Measurements from ENCODE around the gene UBN2. TPM values are rescaled to one million over a fixed set of nuclear protein-coding genes. Genes with fewer than 3 reads are reported as not detected.
A peak's percentile ranks its signal among the peaks of the same experiment; 100 is the strongest.

UBN2 gene
- total and polyA plus RNA-seq, 4 donors: 2.5 to 30.6 (median 13.0) TPM

- Histone ChIP-seq H3K36me3 (ENCODE audit: control insufficient read depth in 1 of 2, insufficient read depth in 2 of 2, low read length in 1 of 2) (peaks cover 0 to 3% of the 10 kb centered on the region in 2 donors), H3K27me3 (ENCODE audit: control insufficient read depth in 1 of 2, insufficient read depth in 2 of 2, low read length in 1 of 2) (no peaks in the 10 kb centered on the region)
- no peak for DNase-seq
Measured at GRCh38 chr7:139245401-139245800, 14.4 kb downstream of the UBN2 start.

GRCh38 chr7:139246494-139246893 is 15.5 kb downstream of the UBN2 start:
- intact Hi-C loops (cut with DNase I): no loop called here
- H3K36me3 ChIP-seq (ENCODE audit: control insufficient read depth in 1 of 2, insufficient read depth in 2 of 2, low read length in 1 of 2): peaks cover under 1 to 3% of the 10 kb centered on the region in 2 donors
- DNase-seq: no peak
- H3K27ac ChIP-seq (ENCODE audit: low read depth in 1 of 2, low read length in 2 of 2): no peak overlapping the region
- no peak for ATAC-seq (ENCODE audit: low FRiP score)
- H3K27me3 ChIP-seq (ENCODE audit: control insufficient read depth in 1 of 2, insufficient read depth in 2 of 2, low read length in 1 of 2): no peaks in the 10 kb centered on the region
- H3K9me3 ChIP-seq (ENCODE audit: control insufficient read depth, low read length): no peaks in the 10 kb centered on the region
- H3K4me3 ChIP-seq (ENCODE audit: low read length in 2 of 2): no peak overlapping the region
- H3K4me1 ChIP-seq (ENCODE audit: control insufficient read depth in 1 of 2, insufficient read depth in 2 of 2, low read length in 2 of 2): peaks cover 0 to 3% of the 10 kb centered on the region in 2 donors
- WGBS, 2 donors: 94 to 96% methylated on average over 5 of the region's 5 CpGs

More at GRCh38 chr7:139245401-139245800, 14.4 kb downstream of the UBN2 start:
- WGBS, 2 donors: 95 to 98% methylated on average over 1 of the region's 1 CpG
- no peak for ATAC-seq (ENCODE audit: low FRiP score)
- intact Hi-C loops (cut with DNase I): no loop called here
- H3K27ac ChIP-seq (ENCODE audit: low read depth in 1 of 2, low read length in 2 of 2): no peak overlapping the region
- H3K4me1 ChIP-seq (ENCODE audit: control insufficient read depth in 1 of 2, insufficient read depth in 2 of 2, low read length in 2 of 2): peaks cover 0 to 3% of the 10 kb centered on the region in 2 donors
- H3K4me3 ChIP-seq (ENCODE audit: low read length in 2 of 2): no peak overlapping the region
- no peaks in the 10 kb centered on the region for H3K9me3 ChIP-seq (ENCODE audit: control insufficient read depth, low read length)

GRCh38 chr7:139246905-139247304 is 15.9 kb downstream of the UBN2 start:
- ATAC-seq (ENCODE audit: low FRiP score) (no peak), DNase-seq (no peak)
- Histone ChIP-seq H3K27me3 (ENCODE audit: control insufficient read depth in 1 of 2, insufficient read depth in 2 of 2, low read length in 1 of 2) (no peaks in the 10 kb centered on the region), H3K4me3 (ENCODE audit: low read length in 2 of 2) (no peak overlapping the region), H3K4me1 (ENCODE audit: control insufficient read depth in 1 of 2, insufficient read depth in 2 of 2, low read length in 2 of 2) (peaks cover 0 to 3% of the 10 kb centered on the region in 2 donors), H3K27ac (ENCODE audit: low read depth in 1 of 2, low read length in 2 of 2) (no peak overlapping the region), H3K9me3 (ENCODE audit: control insufficient read depth, low read length) (no peaks in the 10 kb centered on the region), H3K36me3 (ENCODE audit: control insufficient read depth in 1 of 2, insufficient read depth in 2 of 2, low read length in 1 of 2) (peaks cover 2 to 3% of the 10 kb centered on the region in 2 donors)
- intact Hi-C loops (cut with DNase I): no loop called here
- WGBS, 2 donors: 81 to 85% methylated on average over 5 of the region's 5 CpGs

- DNase-seq (no peak), ATAC-seq (ENCODE audit: low FRiP score) (no peak)
- intact Hi-C loops (cut with DNase I): no loop called here
- Histone ChIP-seq H3K4me3 (ENCODE audit: low read length in 2 of 2) (no peak overlapping the region), H3K4me1 (ENCODE audit: control insufficient read depth in 1 of 2, insufficient read depth in 2 of 2, low read length in 2 of 2) (no peaks in the 10 kb centered on the region), H3K27me3 (ENCODE audit: control insufficient read depth in 1 of 2, insufficient read depth in 2 of 2, low read length in 1 of 2) (no peaks in the 10 kb centered on the region), H3K9me3 (ENCODE audit: control insufficient read depth, low read length) (no peaks in the 10 kb centered on the region), H3K36me3 (ENCODE audit: control insufficient read depth in 1 of 2, insufficient read depth in 2 of 2, low read length in 1 of 2) (peaks cover 2 to 3% of the 10 kb centered on the region in 2 donors), H3K27ac (ENCODE audit: low read depth in 1 of 2, low read length in 2 of 2) (no peak overlapping the region)
- WGBS, 2 donors: 93 to 96% methylated on average over 4 of the region's 4 CpGs
Measured at GRCh38 chr7:139249179-139249810, 18.3 kb downstream of the UBN2 start.

GRCh38 chr7:139252451-139252850 is 21.4 kb downstream of the UBN2 start:
- WGBS, 2 donors: 32 to 34% methylated on average over 3 of the region's 3 CpGs
- Histone ChIP-seq H3K9me3 (ENCODE audit: control insufficient read depth, low read length) (no peaks in the 10 kb centered on the region), H3K4me1 (ENCODE audit: control insufficient read depth in 1 of 2, insufficient read depth in 2 of 2, low read length in 2 of 2) (no peaks in the 10 kb centered on the region), H3K27ac (ENCODE audit: low read depth in 1 of 2, low read length in 2 of 2) (no peak overlapping the region), H3K27me3 (ENCODE audit: control insufficient read depth in 1 of 2, insufficient read depth in 2 of 2, low read length in 1 of 2) (no peaks in the 10 kb centered on the region), H3K36me3 (ENCODE audit: control insufficient read depth in 1 of 2, insufficient read depth in 2 of 2, low read length in 1 of 2) (peaks cover 2 to 3% of the 10 kb centered on the region in 2 donors), H3K4me3 (ENCODE audit: low read length in 2 of 2) (no peak overlapping the region)
- intact Hi-C loops (cut with DNase I): no loop called here
- DNase-seq (no peak), ATAC-seq (ENCODE audit: low FRiP score) (peak; percentile 64)

DNA sequence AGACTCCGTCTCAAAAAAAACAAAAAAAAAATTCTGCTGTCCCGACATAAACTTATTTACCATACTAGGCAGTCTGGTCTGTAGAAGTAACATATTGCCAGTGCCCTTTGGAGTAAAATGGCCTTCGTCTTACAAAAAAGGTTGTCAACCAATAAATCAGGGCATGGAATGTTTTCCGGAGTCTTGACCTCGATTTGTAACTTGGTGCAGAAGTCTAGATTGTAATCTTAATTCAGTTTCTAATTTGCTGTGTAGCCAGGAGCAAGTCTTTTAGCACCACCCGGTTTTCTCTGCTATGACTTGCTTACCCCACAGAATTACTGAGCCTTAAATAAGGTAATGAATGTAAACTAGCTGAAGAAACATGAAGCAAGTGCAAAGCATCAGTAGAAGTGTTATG is 23.2 kb downstream of the UBN2 start:
- WGBS, 2 donors: 64 to 69% methylated on average over 6 of the region's 6 CpGs
- intact Hi-C loops (cut with DNase I): no loop called here
- Histone ChIP-seq H3K4me1 (ENCODE audit: control insufficient read depth in 1 of 2, insufficient read depth in 2 of 2, low read length in 2 of 2) (no peaks in the 10 kb centered on the region), H3K27ac (ENCODE audit: low read depth in 1 of 2, low read length in 2 of 2) (no peak overlapping the region), H3K9me3 (ENCODE audit: control insufficient read depth, low read length) (no peaks in the 10 kb centered on the region), H3K4me3 (ENCODE audit: low read length in 2 of 2) (no peak overlapping the region), H3K27me3 (ENCODE audit: control insufficient read depth in 1 of 2, insufficient read depth in 2 of 2, low read length in 1 of 2) (no peaks in the 10 kb centered on the region), H3K36me3 (ENCODE audit: control insufficient read depth in 1 of 2, insufficient read depth in 2 of 2, low read length in 1 of 2) (peaks cover 2 to 8% of the 10 kb centered on the region in 2 donors)
- ATAC-seq (ENCODE audit: low FRiP score) (no peak), DNase-seq (no peak)

GRCh38 chr7:139254728-139255127 is 23.7 kb downstream of the UBN2 start:
- Histone ChIP-seq H3K36me3 (ENCODE audit: control insufficient read depth in 1 of 2, insufficient read depth in 2 of 2, low read length in 1 of 2) (peaks cover 2 to 8% of the 10 kb centered on the region in 2 donors), H3K9me3 (ENCODE audit: control insufficient read depth, low read length) (no peaks in the 10 kb centered on the region), H3K4me3 (ENCODE audit: low read length in 2 of 2) (no peak overlapping the region), H3K4me1 (ENCODE audit: control insufficient read depth in 1 of 2, insufficient read depth in 2 of 2, low read length in 2 of 2) (no peaks in the 10 kb centered on the region), H3K27ac (ENCODE audit: low read depth in 1 of 2, low read length in 2 of 2) (peak overlapping the region in 1 of 2 donors; percentile 57), H3K27me3 (ENCODE audit: control insufficient read depth in 1 of 2, insufficient read depth in 2 of 2, low read length in 1 of 2) (no peaks in the 10 kb centered on the region)
- DNase-seq (no peak), ATAC-seq (ENCODE audit: low FRiP score) (no peak)
- WGBS, 2 donors: 96 to 97% methylated on average over 4 of the region's 4 CpGs
- intact Hi-C loops (cut with DNase I): no loop called here

DNA sequence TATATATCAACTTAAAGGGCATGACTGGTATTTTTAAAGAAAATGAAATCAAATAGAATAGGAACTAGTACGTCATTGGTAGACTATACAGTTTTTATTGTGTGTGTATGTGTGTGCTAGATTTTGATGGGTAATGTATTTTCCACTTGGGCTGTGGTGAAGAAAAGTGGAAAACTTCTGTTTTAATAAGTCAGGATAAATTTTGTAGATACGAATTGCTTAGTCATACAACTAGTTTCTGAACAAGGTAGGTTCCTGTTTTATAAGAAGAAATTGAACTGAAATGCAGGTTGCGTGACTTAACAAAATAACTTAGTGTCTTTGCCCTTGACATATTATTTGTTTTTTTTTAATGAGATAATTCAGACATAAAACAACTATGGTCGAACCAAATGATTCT is 24.3 kb downstream of the UBN2 start:
- DNase-seq: no peak
- intact Hi-C loops (cut with DNase I): no loop called here
- no peaks in the 10 kb centered on the region for H3K27me3 ChIP-seq (ENCODE audit: control insufficient read depth in 1 of 2, insufficient read depth in 2 of 2, low read length in 1 of 2)
- no peak overlapping the region for H3K27ac ChIP-seq (ENCODE audit: low read depth in 1 of 2, low read length in 2 of 2)
- ATAC-seq (ENCODE audit: low FRiP score): no peak
- no peaks in the 10 kb centered on the region for H3K9me3 ChIP-seq (ENCODE audit: control insufficient read depth, low read length)
- H3K4me3 ChIP-seq (ENCODE audit: low read length in 2 of 2): no peak overlapping the region
- peaks cover 2 to 5% of the 10 kb centered on the region in 2 donors for H3K36me3 ChIP-seq (ENCODE audit: control insufficient read depth in 1 of 2, insufficient read depth in 2 of 2, low read length in 1 of 2)
- no peaks in the 10 kb centered on the region for H3K4me1 ChIP-seq (ENCODE audit: control insufficient read depth in 1 of 2, insufficient read depth in 2 of 2, low read length in 2 of 2)
- 83 to 85% methylated on average over 4 of the region's 4 CpGs for WGBS, 2 donors

- Histone ChIP-seq H3K4me3 (ENCODE audit: low read length in 2 of 2) (no peak overlapping the region), H3K36me3 (ENCODE audit: control insufficient read depth in 1 of 2, insufficient read depth in 2 of 2, low read length in 1 of 2) (peaks cover 2 to 5% of the 10 kb centered on the region in 2 donors), H3K27me3 (ENCODE audit: control insufficient read depth in 1 of 2, insufficient read depth in 2 of 2, low read length in 1 of 2) (no peaks in the 10 kb centered on the region), H3K9me3 (ENCODE audit: control insufficient read depth, low read length) (no peaks in the 10 kb centered on the region), H3K4me1 (ENCODE audit: control insufficient read depth in 1 of 2, insufficient read depth in 2 of 2, low read length in 2 of 2) (no peaks in the 10 kb centered on the region), H3K27ac (ENCODE audit: low read depth in 1 of 2, low read length in 2 of 2) (no peak overlapping the region)
- 88 to 90% methylated on average over 6 of the region's 6 CpGs for WGBS, 2 donors
- no peak for DNase-seq
- intact Hi-C loops (cut with DNase I): no loop called here
- no peak for ATAC-seq (ENCODE audit: low FRiP score)
Measured at GRCh38 chr7:139259142-139259541, 28.1 kb downstream of the UBN2 start.

Data from aorta (tissue), 5 donors.